Natural killer cell (primary cell): ENCODE measurements around the gene ASPM. TPM values are rescaled to one million over a fixed set of nuclear protein-coding genes. Genes with fewer than 3 reads are reported as not detected.

Experiments used
- ATAC-seq, 3 donors: fragments of 150-1000 bp in 2 of 3; fragments of 200-7000 bp in 1 of 3; cut with Tn5 transposase; 1 replicate in 1 of 3; 2 replicates in 2 of 3; pipeline ENCODE4 v1.10.0; 2021; ENCODE audit warnings: mild to moderate bottlenecking in 2 of 3, moderate library complexity in 2 of 3
- DNase-seq, 2 donors: peaks; one replicate each; pipeline versions ENCODE4 v3.0.0 to v3.0.0-alpha.2; 2013 to 2021; ENCODE audit warnings: mixed read lengths in 1 of 2
- H3K27ac ChIP-seq: one replicate; pipeline ENCODE4 v1.5.1; 2013; ENCODE audit warnings: mild to moderate bottlenecking, low read length
- H3K27me3 ChIP-seq: one replicate; pipeline ENCODE4 v1.6.1; 2013; ENCODE audit warnings: low read length; ENCODE audit not compliant: control insufficient read depth, insufficient read depth
- H3K36me3 ChIP-seq: one replicate; pipeline ENCODE4 v1.6.1; 2013; ENCODE audit warnings: low read length; ENCODE audit not compliant: control insufficient read depth, insufficient read depth
- H3K4me1 ChIP-seq: one replicate; pipeline ENCODE4 v1.6.1; 2013; ENCODE audit warnings: low read length; ENCODE audit not compliant: control insufficient read depth, insufficient read depth
- H3K4me3 ChIP-seq: one replicate; pipeline ENCODE4 v1.5.1; 2013; ENCODE audit warnings: low read length
- H3K9me3 ChIP-seq: one replicate; pipeline ENCODE4 v1.6.1; 2013; ENCODE audit warnings: low read length; ENCODE audit not compliant: control insufficient read depth, insufficient read depth
- H3K27ac Mint-ChIP-seq, 2 donors: one replicate each; pipeline ENCODE4 v1.8.0; 2022; ENCODE audit warnings: mild to moderate bottlenecking in 2 of 2, mixed read lengths in 2 of 2, moderate library complexity in 1 of 2
- H3K27me3 Mint-ChIP-seq, 2 donors: one replicate each; pipeline ENCODE4 v1.8.0; 2022; ENCODE audit warnings: low read depth in 2 of 2, mixed read lengths in 2 of 2
- H3K36me3 Mint-ChIP-seq: one replicate; pipeline ENCODE4 v1.8.0; 2022; ENCODE audit warnings: mixed read lengths
- H3K4me1 Mint-ChIP-seq, 2 donors: one replicate each; pipeline ENCODE4 v1.8.0; 2022; ENCODE audit warnings: mixed read lengths in 2 of 2
- H3K4me3 Mint-ChIP-seq: one replicate; pipeline ENCODE4 v1.8.0; 2022; ENCODE audit warnings: mild to moderate bottlenecking, moderate library complexity, mixed read lengths
- H3K9me3 Mint-ChIP-seq, 2 donors: one replicate each; pipeline ENCODE4 v1.8.0; 2022; ENCODE audit warnings: mixed read lengths in 2 of 2
- WGBS: methylation state at CpG from one replicate; pipeline ENCODE4 v1.1.7; 2013; ENCODE audit warnings: missing lambda C conversion rate; ENCODE audit not compliant: insufficient coverage; 5-methylcytosine and 5-hydroxymethylcytosine counted together
- intact Hi-C: fragments of 100-400 bp; cut with micrococcal nuclease; formaldehyde crosslinking; loops from one replicate; pipeline ENCODE4 v1.14.2; 2022
- total RNA-seq, 4 donors: library from RNA; stranded (reverse); fragments of 120-200 nt in 1 of 4; gene quantifications; one replicate each; pipeline versions ENCODE4 v1.2.3 to v1.2.4, GENCODE V29; 2013 to 2022
- TF ChIP-seq, protein P1 (sequence below): fragments of 200-600 bp; IDR thresholded peaks from one replicate; pipeline ENCODE4 v1.8.0; 2022; ENCODE audit warnings: antibody characterized with exemption

The ASPM gene
- total RNA-seq, 3 donors from 2014 or later (not counting 1 experiment from before 2014, with no cell fraction given): 0.73 to 1.9 (median 1.1) TPM

DNA sequence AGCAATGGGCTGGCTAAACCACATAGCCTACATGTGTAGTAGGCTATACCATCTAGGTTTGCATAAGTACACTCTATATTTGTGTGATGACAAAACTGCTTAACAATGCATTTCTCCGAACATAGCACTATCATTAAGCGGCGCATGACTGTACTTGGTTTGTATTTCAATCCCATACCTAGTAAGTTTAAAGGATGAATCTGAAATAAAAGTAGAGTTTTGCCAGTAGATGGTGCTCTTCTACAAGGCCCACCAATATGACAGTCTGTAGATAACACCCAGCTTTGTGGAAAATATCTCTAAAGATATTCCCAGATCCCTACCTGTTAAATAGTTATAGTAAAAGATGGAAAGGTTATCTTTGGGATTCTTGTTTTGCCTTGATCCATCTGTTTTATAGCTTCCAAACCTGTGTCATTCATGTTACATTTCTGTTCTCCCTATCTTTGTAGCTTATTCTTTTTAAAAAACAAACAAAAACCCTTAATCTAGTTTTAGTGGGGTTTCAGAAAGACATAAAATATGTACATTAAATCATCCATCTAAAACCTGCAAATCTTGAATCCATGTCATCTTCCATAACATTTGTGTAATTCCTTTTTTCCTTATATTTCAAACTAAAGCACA lies 33.9 kb upstream of the ASPM start:
- 100% methylated on average over 3 of the region's 3 CpGs for WGBS
- H3K36me3 Mint-ChIP-seq: peaks cover 1% of the 10 kb centered on the region
- DNase-seq: peak in 1 of 2 donors; percentile 61
- H3K27ac Mint-ChIP-seq: no peak overlapping the region
- Histone ChIP-seq H3K4me1 (no peaks in the 10 kb centered on the region), H3K36me3 (peaks cover 66% of the 10 kb centered on the region), H3K9me3 (no peaks in the 10 kb centered on the region), H3K4me3 (no peak overlapping the region), H3K27ac (no peak overlapping the region), H3K27me3 (no peaks in the 10 kb centered on the region)
- H3K4me3 Mint-ChIP-seq: no peak overlapping the region
- peaks cover 2 to 7% of the 10 kb centered on the region in 2 donors for H3K4me1 Mint-ChIP-seq
- peak; percentile 54 to 60 (median 55) for ATAC-seq
- intact Hi-C loops: loop anchor here (1.0 kb wide), 1 partner anchor 177 kb away; no protein-coding TSS in a partner anchor
- no peaks in the 10 kb centered on the region for H3K9me3 Mint-ChIP-seq
- TF ChIP-seq, protein P1, sequence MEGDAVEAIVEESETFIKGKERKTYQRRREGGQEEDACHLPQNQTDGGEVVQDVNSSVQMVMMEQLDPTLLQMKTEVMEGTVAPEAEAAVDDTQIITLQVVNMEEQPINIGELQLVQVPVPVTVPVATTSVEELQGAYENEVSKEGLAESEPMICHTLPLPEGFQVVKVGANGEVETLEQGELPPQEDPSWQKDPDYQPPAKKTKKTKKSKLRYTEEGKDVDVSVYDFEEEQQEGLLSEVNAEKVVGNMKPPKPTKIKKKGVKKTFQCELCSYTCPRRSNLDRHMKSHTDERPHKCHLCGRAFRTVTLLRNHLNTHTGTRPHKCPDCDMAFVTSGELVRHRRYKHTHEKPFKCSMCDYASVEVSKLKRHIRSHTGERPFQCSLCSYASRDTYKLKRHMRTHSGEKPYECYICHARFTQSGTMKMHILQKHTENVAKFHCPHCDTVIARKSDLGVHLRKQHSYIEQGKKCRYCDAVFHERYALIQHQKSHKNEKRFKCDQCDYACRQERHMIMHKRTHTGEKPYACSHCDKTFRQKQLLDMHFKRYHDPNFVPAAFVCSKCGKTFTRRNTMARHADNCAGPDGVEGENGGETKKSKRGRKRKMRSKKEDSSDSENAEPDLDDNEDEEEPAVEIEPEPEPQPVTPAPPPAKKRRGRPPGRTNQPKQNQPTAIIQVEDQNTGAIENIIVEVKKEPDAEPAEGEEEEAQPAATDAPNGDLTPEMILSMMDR: peak; percentile 64
- H3K27me3 Mint-ChIP-seq: no peaks in the 10 kb centered on the region

DNA sequence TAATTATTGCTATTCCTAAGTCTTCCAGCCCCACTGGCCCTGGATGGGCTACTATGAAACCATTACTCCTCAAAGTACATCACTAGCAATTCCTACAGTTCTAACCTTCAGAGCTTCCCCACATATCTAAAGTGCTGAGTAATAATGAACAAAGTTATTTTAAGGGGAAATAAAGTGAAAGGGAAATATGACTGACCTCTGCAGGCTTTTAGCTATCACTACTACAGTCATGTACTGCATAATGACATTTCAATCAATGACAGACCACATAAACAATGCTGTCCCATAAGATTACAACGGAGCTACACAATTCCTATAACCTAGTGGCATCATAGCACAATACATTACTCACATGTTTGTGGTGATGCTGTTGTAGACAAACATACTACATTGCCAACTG lies 32.5 kb upstream of the ASPM start:
- no peaks in the 10 kb centered on the region for H3K9me3 Mint-ChIP-seq
- Histone ChIP-seq H3K4me3 (no peak overlapping the region), H3K36me3 (peaks cover 66% of the 10 kb centered on the region), H3K4me1 (no peaks in the 10 kb centered on the region), H3K9me3 (no peaks in the 10 kb centered on the region), H3K27ac (no peak overlapping the region), H3K27me3 (no peaks in the 10 kb centered on the region)
- H3K4me3 Mint-ChIP-seq: no peak overlapping the region
- peaks cover 4% of the 10 kb centered on the region for H3K36me3 Mint-ChIP-seq
- ATAC-seq (peak in 1 of 3 donors; percentile 56), DNase-seq (no peak)
- H3K27ac Mint-ChIP-seq: no peak overlapping the region
- peaks cover 0 to 6% of the 10 kb centered on the region in 2 donors for H3K4me1 Mint-ChIP-seq
- intact Hi-C loops: no loop called here
- H3K27me3 Mint-ChIP-seq: no peaks in the 10 kb centered on the region
- TF ChIP-seq, protein P1: no peak
- WGBS: no CpG with 5 or more reads among the region's 1 CpG

DNA sequence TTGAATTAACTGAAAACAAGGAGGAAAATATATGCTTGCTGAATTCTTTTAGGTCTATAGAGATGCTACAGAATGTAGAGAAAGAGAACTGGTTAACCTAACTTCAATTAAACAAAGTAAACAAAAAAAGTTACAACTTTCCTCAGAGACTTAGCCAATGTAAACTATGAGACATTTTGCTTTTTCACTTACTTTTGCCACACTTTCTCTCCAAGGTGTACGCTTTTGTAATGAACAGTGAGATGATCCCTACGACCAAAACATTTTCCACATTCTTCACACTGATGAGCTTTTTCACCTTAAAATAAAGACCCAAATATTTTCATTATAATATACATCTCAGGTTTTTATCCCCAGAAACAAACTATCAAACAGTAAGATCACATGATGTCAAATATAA lies 28.3 kb upstream of the ASPM start:
- Mint-ChIP-seq H3K36me3 (peaks cover 11% of the 10 kb centered on the region), H3K27ac (no peak overlapping the region), H3K4me3 (no peak overlapping the region), H3K27me3 (no peaks in the 10 kb centered on the region), H3K9me3 (no peaks in the 10 kb centered on the region), H3K4me1 (no peaks in the 10 kb centered on the region)
- no peaks in the 10 kb centered on the region for H3K4me1 ChIP-seq
- peaks cover 73% of the 10 kb centered on the region for H3K36me3 ChIP-seq
- H3K9me3 ChIP-seq: no peaks in the 10 kb centered on the region
- 94% methylated on average over 2 of the region's 2 CpGs for whole genome bisulfite sequencing
- no peaks in the 10 kb centered on the region for H3K27me3 ChIP-seq
- DNase-seq: no peak
- no peak overlapping the region for H3K4me3 ChIP-seq
- TF ChIP-seq, protein P1: no peak
- intact Hi-C loops: no loop called here
- H3K27ac ChIP-seq: no peak overlapping the region
- ATAC-seq: no peak
